NB4 (cell line): ENCODE measurements around the gene CAMTA1.

Experiments used
- POLR2A ChIP-seq: IDR thresholded peaks from 2 replicates; pipeline ENCODE4 v1.6.1; 2011; ENCODE audit warnings: mild to moderate bottlenecking; ENCODE audit not compliant: insufficient read length; ENCODE audit errors: extremely low read depth
- TF ChIP-seq, protein P1 (sequence below): IDR thresholded peaks from one replicate; pipeline ENCODE4 v1.5.1; 2012; ENCODE audit warnings: low read depth, low read length

- TF ChIP-seq, protein P1, sequence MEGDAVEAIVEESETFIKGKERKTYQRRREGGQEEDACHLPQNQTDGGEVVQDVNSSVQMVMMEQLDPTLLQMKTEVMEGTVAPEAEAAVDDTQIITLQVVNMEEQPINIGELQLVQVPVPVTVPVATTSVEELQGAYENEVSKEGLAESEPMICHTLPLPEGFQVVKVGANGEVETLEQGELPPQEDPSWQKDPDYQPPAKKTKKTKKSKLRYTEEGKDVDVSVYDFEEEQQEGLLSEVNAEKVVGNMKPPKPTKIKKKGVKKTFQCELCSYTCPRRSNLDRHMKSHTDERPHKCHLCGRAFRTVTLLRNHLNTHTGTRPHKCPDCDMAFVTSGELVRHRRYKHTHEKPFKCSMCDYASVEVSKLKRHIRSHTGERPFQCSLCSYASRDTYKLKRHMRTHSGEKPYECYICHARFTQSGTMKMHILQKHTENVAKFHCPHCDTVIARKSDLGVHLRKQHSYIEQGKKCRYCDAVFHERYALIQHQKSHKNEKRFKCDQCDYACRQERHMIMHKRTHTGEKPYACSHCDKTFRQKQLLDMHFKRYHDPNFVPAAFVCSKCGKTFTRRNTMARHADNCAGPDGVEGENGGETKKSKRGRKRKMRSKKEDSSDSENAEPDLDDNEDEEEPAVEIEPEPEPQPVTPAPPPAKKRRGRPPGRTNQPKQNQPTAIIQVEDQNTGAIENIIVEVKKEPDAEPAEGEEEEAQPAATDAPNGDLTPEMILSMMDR, result no peak
- no peak for TF ChIP-seq POLR2A
These were observed 782.1 kb downstream of the CAMTA1 start for GRCh38 chr1:7567376-7567775.
